Erythroblast (primary cell): ENCODE data around the gene DNAJB13.

ENCODE experiments used
- GATA1 ChIP-seq: IDR thresholded peaks from 2 replicates; pipeline ENCODE4 v1.6.1; 2011; ENCODE audit warnings: low read depth, mild to moderate bottlenecking, control low read depth, low read length, moderate library complexity
- POLR2A ChIP-seq: IDR thresholded peaks from 2 replicates; pipeline ENCODE4 v1.6.1; 2011; ENCODE audit warnings: mild to moderate bottlenecking, low read length

DNA sequence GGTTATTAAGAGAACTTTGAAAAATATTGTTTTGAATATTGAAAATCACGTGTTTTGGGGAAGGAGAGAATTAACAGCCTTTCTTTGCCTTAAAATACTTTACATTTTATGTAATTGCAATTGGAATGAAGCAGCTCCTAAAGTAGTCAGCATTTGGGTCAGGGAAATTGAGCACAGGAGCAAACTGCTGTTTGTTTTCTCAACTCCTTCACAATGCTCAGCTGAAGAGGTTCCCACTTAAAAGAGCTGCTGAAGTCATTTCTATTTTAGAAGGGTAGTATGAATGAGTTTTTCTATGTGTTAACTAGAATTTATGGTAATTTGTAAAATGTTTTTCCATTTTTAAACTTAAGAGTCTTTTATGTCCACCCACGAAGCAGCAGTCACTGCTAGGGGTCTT is 39.9 kb downstream of the DNAJB13 start:
- no peak for TF ChIP-seq POLR2A
- no peak for TF ChIP-seq GATA1
